HepG2 (cell line): ENCODE measurements around the gene THADA. TPM values are rescaled to one million over a fixed set of nuclear protein-coding genes. Genes with fewer than 3 reads are reported as not detected.
A peak's percentile ranks its signal among the peaks of the same experiment; 100 is the strongest.

ENCODE experiments used
- ATRX ChIP-seq: sonication (generic); formaldehyde crosslinking; IDR thresholded peaks from 2 replicates; pipeline ENCODE4 v1.4.0; 2020; ENCODE audit warnings: missing genetic modification reagents, borderline replicate concordance
- CHD4 ChIP-seq: fragments of 200-600 bp; sonication (generic); IDR thresholded peaks from 2 replicates; pipeline ENCODE4 v1.7.0; 2017; ENCODE audit warnings: mild to moderate bottlenecking, low read length, borderline replicate concordance
- DR1 ChIP-seq: sonication (generic); formaldehyde crosslinking; IDR thresholded peaks from 2 replicates; pipeline ENCODE4 v1.8.0; 2021; ENCODE audit warnings: mild to moderate bottlenecking, missing genetic modification reagents, inconsistent platforms
- GABPB1 ChIP-seq: IDR thresholded peaks from 2 replicates; pipeline ENCODE4 v1.6.1; 2016; ENCODE audit warnings: mild to moderate bottlenecking, missing genetic modification reagents, moderate library complexity, missing compliant biosample characterization
- IRX3 ChIP-seq: sonication (generic); formaldehyde crosslinking; IDR thresholded peaks from 2 replicates; pipeline ENCODE4 v1.8.1; 2023; ENCODE audit warnings: mild to moderate bottlenecking, low read depth, missing genetic modification reagents, borderline replicate concordance
- KMT2B ChIP-seq: IDR thresholded peaks from 2 replicates; pipeline ENCODE4 v1.6.1; 2016; ENCODE audit warnings: missing genetic modification reagents, missing compliant biosample characterization
- NKX3-1 ChIP-seq: sonication (generic); formaldehyde crosslinking; IDR thresholded peaks from 2 replicates; pipeline ENCODE4 v1.5.0; 2020; ENCODE audit warnings: missing genetic modification reagents
- SRY ChIP-seq: sonication (generic); formaldehyde crosslinking; IDR thresholded peaks from 2 replicates; pipeline ENCODE4 v1.8.0; 2022; ENCODE audit warnings: mild to moderate bottlenecking, missing genetic modification reagents
- ZNF326 ChIP-seq: sonication (generic); formaldehyde crosslinking; IDR thresholded peaks from 2 replicates; pipeline ENCODE4 v1.4.0; 2020; ENCODE audit warnings: missing genetic modification reagents, borderline replicate concordance
- ZNF7 ChIP-seq: IDR thresholded peaks from 2 replicates; pipeline ENCODE4 v1.6.1; 2016; ENCODE audit warnings: missing biosample characterization, missing genetic modification reagents
- ZNF746 ChIP-seq: sonication (generic); formaldehyde crosslinking; IDR thresholded peaks from 2 replicates; pipeline ENCODE4 v1.8.0; 2022; ENCODE audit warnings: mild to moderate bottlenecking, missing genetic modification reagents
- ZNF777 ChIP-seq: sonication (generic); formaldehyde crosslinking; IDR thresholded peaks from 2 replicates; pipeline ENCODE4 v1.4.0; 2020; ENCODE audit warnings: missing genetic modification reagents
- ZNF781 ChIP-seq: sonication (generic); formaldehyde crosslinking; IDR thresholded peaks from 2 replicates; pipeline ENCODE4 v1.5.1; 2020; ENCODE audit warnings: borderline replicate concordance, mild to moderate bottlenecking, missing genetic modification reagents; ENCODE audit errors: not compliant biosample characterization
- polyA plus RNA-seq, 8 experiments: library from polyadenylated mRNA; depleted of rRNA in 3 of 8; stranded (reverse) in 7 of 8; unstranded in 1 of 8; fragments of >200 nt; fragmentation: Illumina TruSeq in 4 of 8; extraction: Trizol in 4 of 8; gene quantifications; 2 replicates each; pipeline versions ENCODE4 v1.2.1 to v1.2.3, GENCODE V29; 2011 to 2016; ENCODE audit warnings: low read depth in 4 of 8, missing spikeins in 1 of 8, mixed read lengths in 1 of 8; ENCODE audit not compliant: insufficient read depth in 1 of 8
- total RNA-seq, 5 experiments: library from RNA; depleted of rRNA; stranded (reverse); fragments of >200 nt; fragmentation: Illumina TruSeq; extraction: Trizol; gene quantifications; 2 replicates each; pipeline ENCODE4 v1.2.3, GENCODE V29; 2016; ENCODE audit warnings: low read depth in 1 of 5
- TF ChIP-seq, protein P1 (sequence below): sonication (generic); formaldehyde crosslinking; IDR thresholded peaks from 2 replicates; pipeline ENCODE4 v1.5.0; 2020; ENCODE audit warnings: missing genetic modification reagents
- TF ChIP-seq, protein P2 (sequence below): IDR thresholded peaks from 2 replicates; pipeline ENCODE4 v1.6.1; 2016; ENCODE audit warnings: missing compliant biosample characterization, missing genetic modification reagents, borderline replicate concordance
- TF ChIP-seq, protein P3 (sequence below): sonication (generic); formaldehyde crosslinking; conservative IDR thresholded peaks from 2 replicates; pipeline ENCODE4 v1.4.0; 2020; ENCODE audit warnings: missing genetic modification reagents
- TF ChIP-seq, protein P4 (sequence below): sonication (generic); formaldehyde crosslinking; IDR thresholded peaks from 2 replicates; pipeline ENCODE4 v1.4.0; 2020; ENCODE audit warnings: mild to moderate bottlenecking, missing genetic modification reagents
- TF ChIP-seq, protein P5 (sequence below): IDR thresholded peaks from 2 replicates; pipeline ENCODE4 v1.6.1; 2016; ENCODE audit warnings: missing compliant biosample characterization, missing genetic modification reagents, borderline replicate concordance
- TF ChIP-seq, protein P6 (sequence below): sonication (generic); formaldehyde crosslinking; IDR thresholded peaks from 2 replicates; pipeline ENCODE4 v1.8.1; 2023; ENCODE audit warnings: mild to moderate bottlenecking, missing genetic modification reagents, borderline replicate concordance

Gene THADA
- total and polyA plus RNA-seq, 2 of the 13 experiments (the other 11 are each of a cell fraction or from before 2014, with no cell fraction given) = 12.7 to 21.7 TPM

DNA sequence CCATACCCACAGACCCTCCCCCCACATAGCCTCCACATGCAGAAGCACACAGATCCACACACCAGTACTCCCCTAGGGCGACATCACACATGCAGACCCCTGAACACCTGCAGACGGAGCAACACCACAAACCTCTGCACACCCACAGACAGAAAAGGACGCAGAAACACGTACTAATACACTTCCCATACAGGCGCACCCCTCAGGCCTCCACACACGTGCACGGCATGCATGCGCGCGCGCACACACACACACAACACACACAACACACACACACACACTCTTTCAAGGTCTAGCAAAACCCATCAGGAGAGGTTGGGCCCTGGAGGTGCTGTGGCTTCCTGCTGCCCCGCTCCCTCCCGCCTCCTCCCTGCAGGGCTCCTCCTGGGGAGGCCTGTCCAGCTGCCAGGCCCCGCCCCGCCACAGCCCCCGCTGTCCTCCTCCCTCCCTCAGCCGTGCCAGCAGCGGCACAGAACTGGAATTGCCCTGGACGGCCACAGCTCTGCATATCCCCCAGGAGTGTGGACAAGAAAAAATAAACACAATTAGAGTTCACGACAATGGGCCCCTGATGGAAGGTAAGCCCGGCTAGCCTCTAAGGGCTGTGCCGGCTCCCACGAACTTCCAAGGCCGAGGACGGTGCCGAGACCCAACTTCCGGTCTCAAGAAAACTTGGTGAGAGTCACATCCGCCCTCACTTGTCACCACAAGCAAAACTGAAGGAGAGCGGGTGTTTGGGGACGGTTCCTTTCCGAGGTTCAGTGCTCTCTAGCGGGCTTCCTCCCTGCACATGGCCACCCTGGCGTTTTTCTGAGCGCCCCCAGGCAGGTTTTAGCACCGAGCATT is 376.2 kb downstream of the THADA start (continued):
- TF ChIP-seq, protein P1, sequence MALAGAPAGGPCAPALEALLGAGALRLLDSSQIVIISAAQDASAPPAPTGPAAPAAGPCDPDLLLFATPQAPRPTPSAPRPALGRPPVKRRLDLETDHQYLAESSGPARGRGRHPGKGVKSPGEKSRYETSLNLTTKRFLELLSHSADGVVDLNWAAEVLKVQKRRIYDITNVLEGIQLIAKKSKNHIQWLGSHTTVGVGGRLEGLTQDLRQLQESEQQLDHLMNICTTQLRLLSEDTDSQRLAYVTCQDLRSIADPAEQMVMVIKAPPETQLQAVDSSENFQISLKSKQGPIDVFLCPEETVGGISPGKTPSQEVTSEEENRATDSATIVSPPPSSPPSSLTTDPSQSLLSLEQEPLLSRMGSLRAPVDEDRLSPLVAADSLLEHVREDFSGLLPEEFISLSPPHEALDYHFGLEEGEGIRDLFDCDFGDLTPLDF (CRISPR knock-in tag) = no peak
- no peak for TF ChIP-seq ATRX (CRISPR knock-in tag)
- TF ChIP-seq NKX3-1 (CRISPR knock-in tag) = peak; percentile 76; the same call in 1 of the 2 replicates
- TF ChIP-seq ZNF777 (CRISPR knock-in tag) = peak; percentile 41; the same call in 1 of the 2 replicates
- no peak for TF ChIP-seq ZNF7 (CRISPR knock-in tag)
- no peak for TF ChIP-seq ZNF746 (CRISPR knock-in tag)
- TF ChIP-seq, protein P2, sequence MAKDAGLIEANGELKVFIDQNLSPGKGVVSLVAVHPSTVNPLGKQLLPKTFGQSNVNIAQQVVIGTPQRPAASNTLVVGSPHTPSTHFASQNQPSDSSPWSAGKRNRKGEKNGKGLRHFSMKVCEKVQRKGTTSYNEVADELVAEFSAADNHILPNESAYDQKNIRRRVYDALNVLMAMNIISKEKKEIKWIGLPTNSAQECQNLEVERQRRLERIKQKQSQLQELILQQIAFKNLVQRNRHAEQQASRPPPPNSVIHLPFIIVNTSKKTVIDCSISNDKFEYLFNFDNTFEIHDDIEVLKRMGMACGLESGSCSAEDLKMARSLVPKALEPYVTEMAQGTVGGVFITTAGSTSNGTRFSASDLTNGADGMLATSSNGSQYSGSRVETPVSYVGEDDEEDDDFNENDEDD = peak; percentile 19; the same call in 1 of the 2 replicates
- TF ChIP-seq ZNF781 (CRISPR knock-in tag) = no peak
- TF ChIP-seq GABPB1 (CRISPR knock-in tag) = peak; percentile 92
- TF ChIP-seq, protein P3, sequence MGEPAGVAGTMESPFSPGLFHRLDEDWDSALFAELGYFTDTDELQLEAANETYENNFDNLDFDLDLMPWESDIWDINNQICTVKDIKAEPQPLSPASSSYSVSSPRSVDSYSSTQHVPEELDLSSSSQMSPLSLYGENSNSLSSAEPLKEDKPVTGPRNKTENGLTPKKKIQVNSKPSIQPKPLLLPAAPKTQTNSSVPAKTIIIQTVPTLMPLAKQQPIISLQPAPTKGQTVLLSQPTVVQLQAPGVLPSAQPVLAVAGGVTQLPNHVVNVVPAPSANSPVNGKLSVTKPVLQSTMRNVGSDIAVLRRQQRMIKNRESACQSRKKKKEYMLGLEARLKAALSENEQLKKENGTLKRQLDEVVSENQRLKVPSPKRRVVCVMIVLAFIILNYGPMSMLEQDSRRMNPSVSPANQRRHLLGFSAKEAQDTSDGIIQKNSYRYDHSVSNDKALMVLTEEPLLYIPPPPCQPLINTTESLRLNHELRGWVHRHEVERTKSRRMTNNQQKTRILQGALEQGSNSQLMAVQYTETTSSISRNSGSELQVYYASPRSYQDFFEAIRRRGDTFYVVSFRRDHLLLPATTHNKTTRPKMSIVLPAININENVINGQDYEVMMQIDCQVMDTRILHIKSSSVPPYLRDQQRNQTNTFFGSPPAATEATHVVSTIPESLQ (CRISPR knock-in tag) = 0 out of 2 replicates have a peak, but pooled peaks have one; percentile 57
- TF ChIP-seq, protein P4, sequence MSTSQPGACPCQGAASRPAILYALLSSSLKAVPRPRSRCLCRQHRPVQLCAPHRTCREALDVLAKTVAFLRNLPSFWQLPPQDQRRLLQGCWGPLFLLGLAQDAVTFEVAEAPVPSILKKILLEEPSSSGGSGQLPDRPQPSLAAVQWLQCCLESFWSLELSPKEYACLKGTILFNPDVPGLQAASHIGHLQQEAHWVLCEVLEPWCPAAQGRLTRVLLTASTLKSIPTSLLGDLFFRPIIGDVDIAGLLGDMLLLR (CRISPR knock-in tag) = no peak; the same call in 1 of the 2 replicates
- no peak; the same call in 1 of the 2 replicates for TF ChIP-seq IRX3 (CRISPR knock-in tag)
- TF ChIP-seq, protein P5, sequence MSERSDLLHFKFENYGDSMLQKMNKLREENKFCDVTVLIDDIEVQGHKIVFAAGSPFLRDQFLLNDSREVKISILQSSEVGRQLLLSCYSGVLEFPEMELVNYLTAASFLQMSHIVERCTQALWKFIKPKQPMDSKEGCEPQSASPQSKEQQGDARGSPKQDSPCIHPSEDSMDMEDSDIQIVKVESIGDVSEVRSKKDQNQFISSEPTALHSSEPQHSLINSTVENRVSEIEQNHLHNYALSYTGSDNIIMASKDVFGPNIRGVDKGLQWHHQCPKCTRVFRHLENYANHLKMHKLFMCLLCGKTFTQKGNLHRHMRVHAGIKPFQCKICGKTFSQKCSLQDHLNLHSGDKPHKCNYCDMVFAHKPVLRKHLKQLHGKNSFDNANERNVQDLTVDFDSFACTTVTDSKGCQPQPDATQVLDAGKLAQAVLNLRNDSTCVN (CRISPR knock-in tag) = no peak; the same call in 1 of the 2 replicates
- TF ChIP-seq KMT2B (CRISPR knock-in tag) = peak; percentile 71
- peak; percentile 83; the same call in 1 of the 2 replicates for TF ChIP-seq CHD4
- TF ChIP-seq, protein P6, sequence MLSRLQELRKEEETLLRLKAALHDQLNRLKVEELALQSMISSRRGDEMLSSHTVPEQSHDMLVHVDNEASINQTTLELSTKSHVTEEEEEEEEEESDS (CRISPR knock-in tag) = peak; percentile 80
- TF ChIP-seq SRY (CRISPR knock-in tag) = peak; percentile 64; the same call in 1 of the 2 replicates
- TF ChIP-seq ZNF326 (CRISPR knock-in tag) = no peak
- peak; percentile 88 for TF ChIP-seq DR1
